ENCODE data around the gene HSBP1. TPM values are rescaled to one million over a fixed set of nuclear protein-coding genes. Genes with fewer than 3 reads are reported as not detected.

Gene HSBP1
- polyA plus RNA-seq, 4 donors, result 169 to 263 (median 199) TPM

DNA sequence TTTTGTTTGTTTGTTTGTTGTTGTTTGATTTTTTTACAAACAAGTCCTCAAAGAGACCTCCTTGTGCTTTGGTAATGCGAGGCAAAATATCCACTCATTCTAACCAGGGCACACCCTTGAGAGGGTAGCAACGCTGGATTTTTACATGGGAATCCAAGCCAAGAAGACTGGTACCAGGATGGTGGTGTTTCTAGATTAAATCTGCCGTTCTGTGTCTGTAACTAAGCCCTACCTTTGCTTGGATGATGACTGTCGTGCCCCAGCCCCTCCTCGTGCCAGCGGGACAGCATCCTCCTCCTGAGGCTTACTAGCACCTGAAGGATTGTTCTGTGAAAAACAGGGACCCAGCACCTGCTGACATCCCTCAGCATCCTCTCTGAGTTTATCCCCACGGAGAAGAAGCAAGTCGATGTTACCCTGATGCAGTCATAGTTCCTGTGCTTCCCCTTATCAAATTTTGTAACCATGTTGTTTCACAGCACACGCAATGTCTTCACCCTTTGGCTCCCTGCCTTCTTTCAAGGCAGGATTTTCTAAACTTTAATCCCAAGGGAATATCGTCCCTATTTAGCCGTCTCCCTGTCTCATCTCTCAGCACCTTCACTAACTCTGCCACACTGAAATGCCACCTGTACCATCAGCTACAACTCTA, 5.1 kb upstream of the HSBP1 start:
- no peak for DNase-seq (ENCODE audit: low read depth in 4 of 4, low spot score in 3 of 4)

DNA sequence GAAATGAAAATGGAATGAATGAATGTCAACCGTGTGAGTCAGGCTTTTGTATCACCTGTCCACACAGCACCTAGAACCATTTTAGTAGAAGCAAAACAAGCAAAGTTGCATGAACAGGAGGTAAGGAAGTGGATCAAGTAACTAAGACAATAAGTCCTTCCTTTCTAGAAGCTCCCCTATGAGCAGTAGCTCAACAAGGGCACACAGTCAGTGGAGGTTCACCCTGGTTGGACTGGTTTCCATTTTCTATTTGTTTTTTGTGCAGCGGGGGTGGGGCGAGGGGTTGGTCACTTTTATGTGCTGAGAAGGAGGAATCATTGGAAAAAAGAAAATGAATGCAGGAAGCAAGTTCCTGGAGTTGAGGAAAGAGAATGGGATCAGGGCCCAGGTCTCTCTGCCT, 4.0 kb upstream of the HSBP1 start:
- no peak for DNase-seq (ENCODE audit: low read depth in 4 of 4, low spot score in 3 of 4)

DNA sequence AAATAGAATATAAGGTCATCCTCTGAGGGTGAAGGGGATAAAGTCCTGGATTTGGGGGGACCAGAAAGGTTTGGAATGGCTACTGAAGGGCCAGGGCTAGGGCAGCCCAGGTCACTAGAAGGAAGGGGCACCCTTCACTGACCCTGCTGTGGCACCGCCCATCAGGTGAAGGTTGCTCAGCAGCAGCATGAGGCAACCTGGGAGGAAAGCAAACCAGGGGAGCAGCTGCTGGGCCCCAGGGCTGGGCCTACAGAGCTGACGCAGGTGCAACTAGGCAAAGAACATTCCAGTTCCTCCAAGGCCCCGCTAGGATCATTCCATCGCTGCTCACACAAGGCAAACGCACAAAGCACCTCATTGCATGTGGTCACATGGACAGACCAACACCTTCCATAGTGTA, 3.4 kb upstream of the HSBP1 start:
- DNase-seq (ENCODE audit: low read depth in 4 of 4, low spot score in 3 of 4), result no peak

DNA sequence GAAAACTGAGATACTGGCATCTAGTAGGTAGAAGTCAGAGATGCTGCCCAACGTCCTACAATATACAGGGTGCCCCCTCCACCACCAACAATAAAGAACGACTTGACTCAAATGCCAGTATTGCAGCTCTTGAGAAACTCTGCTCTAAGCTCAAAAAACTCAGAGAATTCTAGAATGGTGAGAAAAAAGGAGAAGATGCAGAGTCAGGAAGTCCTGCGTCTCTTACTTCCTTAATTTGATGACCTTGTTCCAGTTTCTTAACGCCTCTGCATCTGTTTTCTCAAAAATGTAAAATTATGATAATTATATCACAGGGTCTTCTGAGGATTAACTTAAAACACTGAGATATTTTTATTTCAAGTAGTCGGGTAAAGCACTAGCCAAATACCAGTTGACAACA, 1.7 kb upstream of the HSBP1 start:
- DNase-seq (ENCODE audit: low read depth in 4 of 4, low spot score in 3 of 4), result no peak

DNA sequence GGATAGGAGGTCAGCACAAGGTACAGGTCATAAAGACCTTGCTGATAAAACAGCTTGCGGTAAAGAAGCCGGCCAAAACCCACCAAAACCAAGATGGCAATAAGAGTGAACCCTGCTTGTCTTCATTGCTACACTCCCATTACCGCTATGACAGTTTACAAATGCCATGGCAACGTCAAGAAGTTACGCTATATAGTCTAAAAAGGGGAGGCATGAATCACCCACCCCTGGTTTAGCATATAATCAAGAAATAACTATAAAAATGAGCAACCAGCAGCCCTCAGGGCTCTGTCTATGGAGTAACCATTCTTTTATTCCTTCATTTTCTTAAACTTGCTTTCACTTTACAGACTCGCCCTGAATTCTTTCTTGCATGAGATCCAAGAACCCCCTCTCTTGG, 1.0 kb upstream of the HSBP1 start:
- no peak for DNase-seq (ENCODE audit: low read depth in 4 of 4, low spot score in 3 of 4)

DNA sequence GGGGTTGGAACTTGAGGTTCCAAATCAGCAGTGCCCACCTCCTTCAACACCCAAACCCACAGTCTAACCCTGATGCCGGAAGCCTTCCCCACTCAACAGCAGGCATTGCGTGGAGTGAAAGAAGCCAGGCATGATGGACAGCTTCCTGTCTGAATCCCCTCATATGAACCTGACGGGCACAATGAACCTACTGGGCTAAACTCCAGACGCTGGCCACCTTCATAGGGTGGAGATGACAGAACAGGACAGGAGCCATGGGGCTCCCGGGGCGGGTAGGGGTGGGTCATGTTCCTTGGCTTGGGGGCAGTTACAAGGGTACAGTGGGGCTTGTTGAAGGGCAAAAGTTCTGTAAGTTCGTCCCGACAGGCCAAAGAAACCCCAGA, 460 bp upstream of the HSBP1 start:
- DNase-seq (ENCODE audit: low read depth in 4 of 4, low spot score in 3 of 4), result no peak

DNA sequence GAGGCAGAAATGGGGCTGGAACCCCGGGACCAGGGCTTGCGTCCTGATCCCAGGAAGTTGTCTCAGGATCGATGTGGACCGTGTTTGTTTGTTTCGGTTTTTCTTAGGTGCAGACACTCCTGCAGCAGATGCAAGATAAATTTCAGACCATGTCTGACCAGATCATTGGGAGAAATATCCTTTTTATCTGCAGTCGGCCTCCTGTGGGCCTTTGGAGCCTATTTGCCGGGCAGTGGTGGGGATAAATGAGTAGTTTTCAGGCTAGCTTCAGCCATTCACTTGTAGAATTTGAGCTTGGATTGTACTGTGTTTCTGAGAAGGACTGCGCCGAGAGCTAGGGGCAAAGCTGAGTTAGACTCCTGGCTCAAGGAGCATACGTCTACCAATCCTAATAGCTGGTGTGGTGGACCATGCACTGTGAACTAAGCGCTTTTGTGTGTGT, 816 bp downstream of the HSBP1 start:
- no peak for DNase-seq (ENCODE audit: low read depth in 4 of 4, low spot score in 3 of 4)

DNA sequence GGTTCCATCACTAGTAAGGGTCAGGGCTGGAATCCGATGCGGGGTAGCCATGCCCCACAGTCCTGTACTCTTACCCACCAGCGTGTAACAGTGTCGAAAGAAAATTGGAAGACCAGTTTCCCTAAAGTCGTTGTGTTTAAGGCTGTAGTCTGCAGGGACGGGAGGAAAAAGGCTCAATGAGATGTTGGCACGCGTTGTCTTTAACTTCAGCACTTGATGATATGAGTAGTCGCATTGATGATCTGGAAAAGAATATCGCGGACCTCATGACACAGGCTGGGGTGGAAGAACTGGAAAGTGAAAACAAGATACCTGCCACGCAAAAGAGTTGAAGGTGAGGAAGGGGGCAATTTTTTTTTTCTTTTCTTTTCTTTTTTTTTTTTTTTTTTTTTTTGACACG, 1.3 kb downstream of the HSBP1 start:
- no peak for DNase-seq (ENCODE audit: low read depth in 4 of 4, low spot score in 3 of 4)

DNA sequence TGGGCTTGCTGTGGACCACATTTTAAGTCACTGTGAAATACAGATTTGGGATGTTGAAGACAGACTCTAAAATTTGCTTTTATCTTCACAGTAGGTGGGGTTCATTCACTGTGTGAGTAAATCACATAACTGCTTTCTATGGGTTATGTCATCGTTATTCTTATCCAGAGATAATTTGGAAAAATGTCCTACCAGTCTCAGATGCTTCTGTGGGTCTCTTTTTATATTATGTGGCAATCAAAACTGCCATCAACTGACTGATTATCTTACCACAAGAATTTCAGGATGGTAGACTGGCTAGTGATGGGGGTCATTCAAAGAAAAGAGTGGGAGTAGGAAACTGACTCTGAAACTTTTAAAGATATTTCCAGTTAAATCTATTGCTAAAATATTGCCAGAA, 3.1 kb downstream of the HSBP1 start:
- no peak for DNase-seq (ENCODE audit: low read depth in 4 of 4, low spot score in 3 of 4)

DNA sequence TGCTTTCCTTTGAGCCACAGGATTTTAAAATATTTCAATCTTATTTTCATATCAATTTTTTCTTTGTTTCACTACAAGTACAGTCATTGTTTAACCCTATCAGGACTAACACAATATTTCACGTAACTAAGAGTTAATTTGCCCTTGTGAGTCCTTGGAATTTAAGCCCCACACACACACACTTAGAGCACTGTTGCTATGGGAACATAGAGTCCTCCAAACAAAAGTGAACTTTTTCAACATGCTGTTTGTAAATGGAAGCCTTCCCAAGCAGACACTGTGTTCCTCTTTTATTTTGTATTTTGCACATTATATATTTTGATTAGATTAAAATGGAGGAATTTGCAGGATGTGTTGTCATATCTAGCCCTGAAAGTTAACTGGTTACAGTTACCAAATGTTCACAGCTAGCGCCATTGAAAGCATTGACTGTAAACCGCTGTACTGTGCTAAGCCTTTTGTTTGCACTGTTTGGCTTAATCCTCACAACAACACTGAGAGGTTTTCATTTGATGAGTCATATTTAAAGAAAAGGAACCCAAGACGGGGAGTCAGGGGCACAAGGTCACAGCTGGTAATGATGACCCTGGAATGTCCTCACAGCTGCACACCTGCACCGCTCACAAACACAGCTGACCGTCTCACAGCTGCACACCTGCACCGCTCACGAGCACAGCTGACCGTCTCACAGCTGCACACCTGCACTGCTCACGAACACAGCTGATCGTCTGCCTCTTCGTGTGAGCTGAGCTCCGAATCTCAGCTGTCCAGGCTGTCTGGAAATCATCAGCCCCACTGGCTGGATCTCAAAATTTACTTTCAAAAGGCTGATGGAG, 6.3 kb downstream of the HSBP1 start:
- no peak for DNase-seq (ENCODE audit: low read depth in 4 of 4, low spot score in 3 of 4)

DNA sequence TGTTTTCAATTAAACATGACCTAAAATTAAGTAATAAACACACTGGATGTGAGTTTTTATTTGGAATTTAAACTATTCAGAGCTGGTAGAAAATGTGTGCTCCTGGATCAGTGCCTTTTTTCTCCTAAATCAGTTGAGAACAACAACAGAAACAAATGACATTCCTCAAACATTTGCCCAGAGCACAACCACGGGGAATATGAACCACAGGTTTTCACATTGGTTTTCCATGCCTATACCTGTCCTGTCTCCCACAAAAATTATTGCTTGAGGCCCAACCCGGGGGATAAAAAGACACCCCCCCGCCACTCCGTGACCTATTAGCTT, 6.8 kb downstream of the HSBP1 start:
- no peak for DNase-seq (ENCODE audit: low read depth in 4 of 4, low spot score in 3 of 4)

DNA sequence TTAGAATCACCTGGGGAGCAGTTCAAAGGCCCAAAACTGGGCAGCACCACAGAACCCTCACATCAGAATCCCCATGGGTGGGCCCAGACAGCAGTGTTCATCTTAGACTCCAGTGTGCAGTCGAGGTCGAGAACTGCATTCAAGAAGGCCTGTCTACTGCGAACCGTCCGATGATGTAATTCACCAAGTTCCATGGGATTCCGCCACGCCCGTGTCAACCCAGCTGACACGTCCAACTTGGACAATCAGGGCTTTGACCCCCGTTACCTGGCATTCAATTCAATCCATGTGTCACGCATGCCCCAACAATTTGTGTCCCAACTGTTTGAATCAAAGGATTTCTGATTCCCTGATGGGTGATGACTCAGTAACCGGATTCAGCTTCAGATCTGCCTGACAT, 9.2 kb downstream of the HSBP1 start:
- DNase-seq (ENCODE audit: low read depth in 4 of 4, low spot score in 3 of 4), result no peak

DNA sequence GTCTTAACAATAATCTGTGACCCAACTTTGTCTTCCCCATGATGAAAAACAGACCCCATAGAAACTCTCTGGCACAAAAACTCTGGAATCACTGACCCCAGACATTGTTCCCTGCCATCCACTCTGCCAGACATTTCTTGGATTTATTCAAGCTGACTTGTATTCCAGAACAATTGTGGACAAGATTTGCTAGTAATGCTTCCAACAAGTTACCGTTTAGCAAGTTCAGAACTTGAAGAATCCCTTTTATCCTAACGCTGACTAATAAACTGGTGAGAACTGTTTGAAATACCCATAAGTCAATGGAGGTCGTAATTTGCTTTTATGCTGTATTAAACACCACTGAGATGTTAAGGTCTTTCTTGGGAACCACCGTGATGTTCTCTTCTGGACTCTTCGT, 10.5 kb downstream of the HSBP1 start:
- DNase-seq (ENCODE audit: low read depth in 4 of 4, low spot score in 3 of 4), result no peak

DNA sequence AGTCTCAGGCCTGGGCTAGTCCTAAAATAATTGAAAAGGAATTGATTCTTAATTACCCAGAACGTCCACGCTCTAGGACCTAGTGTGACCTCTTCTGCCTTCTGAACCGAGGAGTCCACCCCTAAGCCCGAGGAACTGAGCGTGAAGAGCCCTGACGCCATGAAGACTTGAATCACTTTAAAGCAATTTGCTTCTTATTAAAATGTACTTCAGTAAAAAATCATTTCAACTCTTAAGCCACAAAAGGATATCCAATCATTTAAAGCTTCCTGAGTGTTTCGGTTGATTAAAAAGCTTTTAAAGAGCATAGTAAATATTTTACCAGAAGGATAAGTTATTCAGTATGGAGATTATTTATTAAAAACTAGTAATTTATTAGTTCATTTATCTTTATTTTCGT, 11.6 kb downstream of the HSBP1 start:
- no peak for DNase-seq (ENCODE audit: low read depth in 4 of 4, low spot score in 3 of 4)

DNA sequence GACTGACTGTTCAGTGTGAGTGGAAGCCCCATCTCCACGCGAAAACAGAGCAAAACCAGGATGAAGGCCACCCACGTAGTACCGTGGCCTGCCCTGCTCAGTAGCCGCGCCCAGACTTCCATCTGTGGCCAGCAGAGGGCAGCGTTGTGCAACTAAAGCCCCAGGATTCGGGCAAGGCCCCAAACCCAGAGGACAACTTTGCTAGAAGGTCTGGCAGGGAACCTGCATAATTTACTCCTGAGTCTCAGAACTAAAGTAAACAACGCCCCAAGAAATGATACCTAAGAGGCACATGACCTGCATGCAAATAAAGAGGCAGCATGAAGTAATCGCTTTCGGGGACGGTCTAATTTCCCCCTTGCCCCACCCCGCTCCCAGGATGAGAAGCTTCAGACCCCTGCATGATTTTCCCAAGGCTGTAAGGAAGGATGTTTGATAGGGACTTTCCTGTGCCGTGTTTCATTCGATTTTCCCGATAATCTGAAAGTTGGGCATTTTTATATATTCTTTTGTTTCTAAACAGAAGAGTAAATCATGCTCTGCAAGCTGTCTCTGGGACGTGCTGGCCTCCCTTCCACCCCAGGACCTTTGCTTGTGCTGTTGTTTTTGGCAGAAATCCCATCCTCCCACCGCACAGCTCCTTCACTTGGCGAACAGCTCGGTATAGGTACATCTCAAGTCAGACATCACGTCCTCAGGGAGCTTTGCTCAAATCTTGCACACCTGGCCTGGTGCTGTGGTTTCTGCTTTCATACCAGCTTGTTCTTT, 18.6 kb downstream of the HSBP1 start:
- peak in 2 of 4 donors; percentile 36 to 45 for DNase-seq (ENCODE audit: low read depth in 4 of 4, low spot score in 3 of 4)

DNA sequence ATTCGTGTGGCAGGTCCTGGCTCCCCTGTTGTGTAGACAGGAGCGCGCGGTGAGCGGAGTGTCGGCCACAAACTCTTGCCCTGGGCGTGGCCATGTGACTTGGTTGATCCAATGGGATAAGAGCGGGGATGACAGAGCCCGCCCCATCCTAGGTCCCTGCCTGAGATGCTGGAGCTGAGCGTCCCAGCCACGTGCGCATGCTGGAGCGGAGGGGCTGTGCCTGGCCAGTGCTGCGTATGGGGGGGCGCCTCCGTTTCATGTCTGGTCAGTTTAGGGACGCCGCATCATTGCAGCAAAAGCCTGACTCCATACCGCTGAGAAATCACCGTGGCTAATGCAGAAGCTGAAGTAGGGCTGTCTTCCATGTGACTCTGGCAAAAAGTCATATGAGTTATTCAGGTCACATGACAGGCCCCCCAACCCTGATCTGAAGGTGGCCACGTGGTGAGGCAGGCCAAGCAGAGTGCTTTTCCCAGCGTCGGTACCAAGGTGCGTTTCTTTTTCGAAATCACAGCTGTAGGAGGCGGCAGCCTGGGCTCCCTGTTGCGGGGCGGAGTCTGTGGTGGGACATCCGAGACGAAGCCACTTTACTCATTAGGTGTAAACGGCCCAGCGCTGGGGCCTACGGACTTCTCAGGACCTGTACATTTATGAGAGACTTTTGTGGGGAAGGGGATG, 22.5 kb downstream of the HSBP1 start:
- DNase-seq (ENCODE audit: low read depth in 4 of 4, low spot score in 3 of 4), result no peak

DNA sequence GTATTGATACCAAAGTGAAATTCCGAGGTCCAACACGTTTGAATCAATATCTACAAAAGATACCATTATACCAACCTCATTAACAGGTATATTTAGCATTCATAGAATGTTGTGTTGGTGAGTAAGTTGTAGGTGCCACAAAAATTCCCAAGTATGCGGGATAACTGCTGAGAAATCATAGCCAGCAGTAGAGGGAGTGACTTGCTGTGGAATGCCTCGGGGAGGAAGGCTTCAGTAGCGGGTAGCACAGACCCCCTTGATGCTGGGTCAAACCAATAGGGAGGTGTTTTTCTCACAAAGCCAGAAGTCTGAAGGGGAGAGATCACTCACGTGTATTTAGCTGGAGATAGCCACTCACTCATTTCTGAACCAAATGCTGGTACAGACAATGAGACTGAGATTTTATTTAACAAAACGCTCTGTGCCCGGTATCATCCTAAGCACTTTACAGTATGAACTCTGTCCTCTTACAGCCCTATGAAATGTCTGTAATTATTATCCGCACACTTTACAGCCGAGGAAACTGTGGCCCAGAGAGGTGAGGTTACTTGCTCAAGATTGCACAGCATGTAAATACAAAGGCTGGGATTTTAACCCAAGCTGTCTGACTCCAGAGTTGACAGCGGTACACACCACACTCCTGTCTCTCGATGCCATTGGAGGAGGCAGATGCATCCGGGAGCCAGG, 23.1 kb downstream of the HSBP1 start:
- DNase-seq (ENCODE audit: low read depth in 4 of 4, low spot score in 3 of 4), result no peak

DNA sequence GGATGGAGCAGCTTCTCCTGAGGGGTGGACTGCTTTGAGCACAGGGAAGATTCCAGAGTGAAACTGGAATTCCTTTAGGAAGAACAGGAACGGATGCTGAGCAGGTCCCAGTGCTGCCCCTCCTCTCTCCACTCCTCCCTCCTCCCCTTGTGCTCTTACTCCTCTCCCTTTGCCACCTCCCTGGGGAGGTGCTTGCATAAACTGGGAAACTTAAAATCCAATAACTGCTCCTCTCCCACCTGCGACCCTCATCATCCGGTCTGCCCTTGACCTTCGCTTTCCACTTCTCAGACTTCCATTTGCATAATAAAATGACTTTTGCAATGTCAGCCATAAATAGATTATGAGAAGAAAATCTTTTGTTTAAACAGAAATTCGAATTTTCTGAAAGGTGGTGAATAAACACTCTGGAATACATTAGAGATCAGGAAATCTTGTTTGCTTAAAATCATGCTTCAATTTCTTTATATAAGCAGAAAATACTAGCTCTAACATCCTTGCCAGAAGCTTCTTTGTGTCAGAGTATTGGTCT, 23.7 kb downstream of the HSBP1 start:
- DNase-seq (ENCODE audit: low read depth in 4 of 4, low spot score in 3 of 4), result no peak

DNA sequence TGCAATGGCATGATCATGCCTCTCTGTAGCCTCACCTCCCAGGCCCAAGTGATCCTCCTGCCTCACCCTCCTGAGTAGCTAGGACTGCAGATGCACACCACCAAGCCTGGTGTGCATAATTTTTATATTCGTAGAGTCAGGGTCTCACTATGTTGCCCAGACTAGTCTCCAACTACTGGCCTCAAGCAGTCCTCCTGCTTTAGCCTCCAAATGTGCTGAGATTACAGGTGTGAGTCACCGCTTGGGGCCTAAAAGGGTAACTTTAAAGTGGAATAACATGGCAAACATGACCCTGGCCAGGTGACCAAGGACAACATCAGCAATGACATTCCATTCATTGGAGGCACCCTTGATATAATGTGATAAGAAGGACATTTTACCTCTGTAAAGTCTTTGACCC, 26.1 kb downstream of the HSBP1 start:
- DNase-seq (ENCODE audit: low read depth in 4 of 4, low spot score in 3 of 4), result no peak
